Stimulated activated naive CD8-positive, alpha-beta T cell treated with anti-CD3 and anti-CD28 coated beads, Interleukin-15, Interleukin-2, amounts not matched to agents 100 U/mL and 50 U/mL, for 24 hours (primary cell): ENCODE results near the gene LCA5.
"Not testable (repeated sequence)": the region's sequence is repeated elsewhere in the genome, so short reads cannot be mapped to it uniquely, and the experiment has no call there.

Source experiments
- ATAC-seq: fragments of 150-1000 bp; cut with Tn5 transposase; one replicate; pipeline ENCODE4 v1.10.0; 2021
- DNase-seq: peaks from one replicate; pipeline ENCODE4 v3.0.0; 2021

The LCA5 gene

DNA sequence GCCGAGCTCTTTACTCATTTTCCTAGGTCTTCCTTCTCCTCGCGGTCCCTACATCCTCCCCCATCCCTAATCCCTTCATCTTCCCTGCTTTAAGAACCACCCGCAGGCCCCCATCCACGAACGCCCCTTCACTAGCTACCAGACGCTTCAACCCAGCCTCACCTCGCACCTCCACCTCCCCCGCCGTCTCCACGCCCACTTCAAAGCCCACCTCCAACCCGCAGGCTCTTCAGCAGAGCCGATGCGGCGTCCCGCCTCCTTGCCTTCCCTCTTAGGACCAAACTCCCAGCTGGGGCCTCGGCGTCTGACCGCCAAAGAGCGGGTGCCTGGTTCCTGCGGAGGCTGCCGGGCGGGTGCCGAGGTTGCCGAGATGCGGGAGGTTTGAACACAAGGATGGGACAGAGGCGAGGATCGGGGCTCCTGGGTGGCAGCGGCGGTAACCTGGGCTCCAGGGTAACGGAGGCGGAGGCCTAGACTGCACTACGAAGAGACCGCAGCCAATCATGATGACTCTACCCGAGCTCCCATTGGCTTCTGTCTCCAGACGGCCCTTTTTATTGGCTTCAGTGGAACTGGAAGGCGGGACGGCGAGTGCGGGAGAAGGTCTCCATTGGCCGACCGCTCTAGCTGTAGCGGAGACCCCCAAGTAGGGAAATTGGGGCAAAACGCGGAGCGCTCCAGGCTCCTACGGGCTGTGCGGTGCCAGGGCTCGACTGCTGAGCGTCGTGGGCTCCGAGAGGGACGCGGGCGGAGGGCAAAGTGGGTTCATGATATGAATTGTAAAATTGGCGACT lies at the start of gene LCA5:
Gene LCA5, minus strand, starts transcription at position 477 of the 794 bp plus-strand sequence. CDS start 18,536 bp downstream, outside the sequence.
- peak; percentile 80 for DNase-seq
- peak; percentile 99 for ATAC-seq

DNA sequence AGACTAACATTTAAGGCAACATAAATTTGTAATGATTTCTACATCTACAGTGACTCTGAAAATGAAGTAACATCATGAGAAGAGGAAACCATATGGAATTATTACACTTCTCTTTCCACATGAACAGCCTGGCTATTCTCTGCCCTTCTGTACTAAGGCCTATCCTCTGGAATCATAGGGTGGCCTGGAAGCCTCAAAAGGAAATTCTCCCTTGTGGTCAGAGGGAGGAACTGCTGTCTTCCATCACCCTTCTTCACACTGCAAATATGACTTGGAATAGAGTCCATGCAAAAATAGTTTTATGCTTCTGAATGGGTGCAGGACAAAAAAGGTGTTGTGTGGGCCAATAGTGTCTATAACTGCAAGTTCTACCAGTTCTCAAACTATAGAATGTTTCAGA lies 49.3 kb upstream of the LCA5 start:
- ATAC-seq (no peak), DNase-seq (no peak)

DNA sequence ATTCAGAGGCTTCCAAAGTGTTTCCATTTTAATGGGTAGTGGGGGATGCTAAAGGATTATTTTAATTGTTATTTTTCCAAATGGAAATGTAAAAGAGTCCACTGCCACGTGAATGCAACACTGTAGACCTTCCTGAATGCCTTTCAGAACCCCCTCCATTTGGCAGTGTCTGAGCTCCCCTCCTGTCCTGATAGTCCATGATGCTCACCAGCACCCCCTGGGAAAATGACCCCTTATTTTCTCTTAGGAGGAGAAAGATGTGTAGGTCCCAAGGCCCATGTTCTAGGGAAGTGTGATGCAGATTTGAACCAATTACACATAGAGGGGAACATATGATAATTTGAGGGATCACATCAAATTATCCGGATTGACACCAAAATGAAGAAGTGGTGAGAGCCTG lies 47.1 kb upstream of the LCA5 start:
- ATAC-seq (no peak), DNase-seq (no peak)

DNA sequence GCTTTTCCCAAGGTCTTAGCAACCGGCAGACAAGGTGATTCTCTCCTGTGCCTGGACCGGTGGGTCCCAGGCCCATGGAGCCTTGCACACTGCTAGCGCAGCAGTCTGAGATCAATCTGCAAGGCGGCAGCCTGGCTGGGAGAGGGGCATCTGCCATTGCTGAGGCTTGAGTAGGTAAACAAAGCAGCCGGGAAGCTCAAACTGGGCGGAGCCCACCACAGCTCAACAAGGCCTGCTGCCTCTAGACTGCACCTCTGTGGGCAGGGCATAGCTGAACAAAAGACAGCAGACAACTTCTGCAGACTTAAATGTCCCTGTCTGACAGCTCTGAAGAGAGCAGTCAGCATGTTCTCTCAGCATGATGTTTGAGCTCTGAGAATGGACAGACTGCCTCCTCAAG lies 40.7 kb upstream of the LCA5 start:
- ATAC-seq, DNase-seq: not testable (repeated sequence)

DNA sequence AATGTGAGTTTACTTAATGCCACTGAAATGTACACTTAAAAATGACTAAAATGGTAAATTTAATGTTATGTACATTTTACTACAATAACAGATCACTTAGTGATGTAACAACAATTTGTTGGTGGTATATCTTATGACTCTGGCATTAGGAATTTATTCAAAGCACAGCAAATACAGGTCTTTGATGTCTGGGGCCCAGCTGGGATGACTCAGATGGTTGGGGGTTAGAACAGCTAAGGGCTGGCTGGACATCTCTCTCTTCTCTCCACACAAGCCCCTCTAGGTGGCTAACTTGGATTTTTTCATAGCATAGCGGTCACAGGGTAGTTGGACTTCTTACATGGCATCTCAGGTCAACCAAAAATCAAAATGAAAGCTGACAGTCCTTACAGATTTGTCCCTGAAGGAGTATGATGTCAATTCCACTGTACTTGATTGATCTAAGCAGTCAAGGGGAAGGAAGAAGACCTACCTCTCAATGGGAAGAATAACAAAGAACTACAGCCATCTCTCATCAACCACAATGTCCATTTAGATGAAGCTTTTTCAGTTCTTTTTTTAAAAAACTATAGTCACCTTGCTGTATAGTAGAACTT lies 37.5 kb upstream of the LCA5 start:
- no peak for ATAC-seq
- DNase-seq, result no peak

DNA sequence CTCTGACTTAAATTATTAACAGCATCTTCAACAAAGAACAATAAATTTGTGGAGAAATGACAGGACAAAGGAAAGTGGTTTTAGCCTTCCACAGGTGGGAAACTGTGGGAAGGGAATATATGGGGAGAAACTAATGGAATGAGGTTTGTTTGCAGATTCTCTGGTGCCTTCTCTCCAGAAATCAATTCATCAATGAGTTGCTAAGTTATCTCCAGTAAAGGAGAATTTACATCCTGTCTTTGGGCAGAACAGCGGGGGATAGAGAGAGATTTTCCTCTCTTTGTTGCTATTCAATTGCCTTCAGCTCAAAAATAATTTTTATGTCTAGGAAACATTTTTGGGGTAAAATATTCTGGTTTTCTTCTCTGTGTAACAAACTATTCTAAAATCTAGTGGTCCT lies 36.9 kb upstream of the LCA5 start:
- ATAC-seq, result no peak
- DNase-seq, result no peak

DNA sequence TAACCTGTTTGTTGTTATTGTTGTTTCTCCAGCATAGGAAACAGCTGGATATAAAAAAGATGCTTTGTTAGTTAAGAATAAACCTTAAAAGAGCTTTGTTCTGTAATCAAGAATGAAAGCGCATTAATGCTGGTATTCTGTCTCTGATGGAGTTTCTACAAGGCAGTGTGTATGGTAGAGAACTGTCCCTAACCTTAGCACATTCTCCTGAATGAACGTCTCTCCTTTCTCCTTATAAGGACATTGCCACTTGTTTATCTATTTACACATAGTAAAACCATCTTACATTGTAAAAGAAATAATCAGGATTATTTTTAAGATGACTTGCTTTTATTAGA lies 33.8 kb upstream of the LCA5 start:
- DNase-seq, result no peak
- no peak for ATAC-seq

DNA sequence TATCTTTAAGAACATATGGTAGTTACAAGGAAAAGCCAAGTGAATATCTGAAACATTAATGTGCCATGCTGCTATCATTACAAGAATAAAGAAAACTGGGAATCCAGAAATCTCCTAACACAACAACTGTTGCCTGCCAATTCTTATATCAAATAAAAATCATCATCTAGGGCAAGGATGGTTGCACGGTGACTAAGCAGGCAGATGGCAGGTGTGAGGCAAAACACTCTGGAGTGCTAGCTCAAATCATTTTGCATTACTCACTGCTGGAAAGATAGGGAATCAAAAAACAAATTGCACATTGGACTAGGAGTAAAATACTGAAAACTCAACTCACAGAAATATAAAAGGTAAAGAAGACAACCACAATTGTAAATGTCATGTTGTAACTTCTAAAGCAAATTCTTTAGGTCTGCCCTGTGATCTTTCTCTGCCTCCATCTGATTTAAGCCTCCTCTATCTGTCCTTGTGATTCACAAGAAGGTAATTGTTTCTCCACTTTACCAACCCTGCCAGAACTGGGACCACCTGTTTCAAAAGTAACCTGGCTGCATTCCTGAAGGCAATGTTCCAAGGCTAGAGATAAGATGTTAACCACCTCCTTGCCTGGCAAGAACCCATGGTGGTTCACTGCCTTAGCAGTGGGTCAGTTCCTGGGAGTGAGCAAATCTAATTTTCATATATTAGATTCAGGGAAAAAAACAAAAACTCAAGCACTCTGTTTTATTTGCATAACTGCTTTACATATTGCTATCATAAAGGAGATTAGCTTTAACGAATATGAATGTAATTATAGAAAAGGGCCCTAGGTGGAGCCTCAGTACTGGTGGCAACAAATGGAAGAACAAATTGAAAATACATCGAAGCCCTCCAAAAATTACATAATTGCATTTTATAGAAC lies 33.1 kb upstream of the LCA5 start:
- DNase-seq, result no peak
- no peak for ATAC-seq

DNA sequence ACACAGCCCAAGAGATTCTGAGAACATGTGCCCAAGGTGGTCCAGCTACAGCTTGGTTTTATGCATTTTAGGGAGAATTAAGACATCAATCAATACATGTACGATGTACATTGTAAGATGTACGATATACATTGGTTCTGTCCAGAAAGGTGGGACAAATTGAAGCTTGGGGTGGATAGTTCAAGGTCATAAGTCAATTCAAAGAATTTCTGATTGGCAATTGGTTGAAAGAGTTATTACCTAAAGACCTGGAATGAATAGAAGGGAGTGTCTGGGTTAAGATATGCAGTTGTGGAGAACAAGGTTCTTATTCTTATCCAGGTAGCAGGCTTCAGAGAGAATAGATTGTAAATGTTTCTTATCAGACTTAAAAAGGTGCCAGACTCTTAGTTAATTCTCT lies 31.8 kb upstream of the LCA5 start:
- ATAC-seq, result no peak
- DNase-seq, result no peak

DNA sequence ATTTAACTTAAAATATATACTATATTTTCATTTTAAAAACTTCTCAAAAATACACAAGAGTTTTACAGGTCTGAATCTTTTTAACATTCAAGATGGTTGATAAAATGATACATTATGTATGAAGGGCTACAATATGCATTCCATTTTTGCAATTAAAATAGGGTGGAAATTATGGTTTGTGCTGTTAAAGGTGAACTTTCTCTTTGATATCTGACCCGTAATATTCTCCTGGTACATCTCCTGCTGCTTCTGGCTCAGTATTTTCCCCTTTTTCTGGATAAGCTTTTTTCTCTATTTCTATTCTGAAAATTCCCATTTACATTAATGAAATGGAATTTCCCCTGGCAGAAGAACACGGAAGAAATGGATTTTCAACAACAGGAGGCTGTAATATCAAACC lies 27.4 kb upstream of the LCA5 start:
- ATAC-seq (no peak), DNase-seq (no peak)

DNA sequence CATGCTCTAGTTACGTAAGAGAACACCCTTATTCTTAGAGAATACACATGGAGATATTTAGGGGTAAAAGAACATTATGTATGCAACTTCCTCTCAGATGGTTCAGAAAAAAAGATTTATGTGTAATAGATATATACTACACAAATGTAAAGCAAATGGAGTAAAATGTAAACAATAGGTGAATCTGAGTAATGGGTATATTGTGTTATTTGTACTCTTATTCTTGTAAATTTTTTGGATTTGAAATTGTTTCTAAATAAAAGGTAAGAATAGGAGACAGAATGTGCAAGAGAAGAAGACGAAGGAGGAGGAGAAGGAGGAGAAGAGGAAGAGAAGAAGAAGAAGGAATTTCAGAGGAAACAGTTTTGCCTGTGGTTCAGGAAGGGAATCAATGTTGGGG lies 22.5 kb upstream of the LCA5 start:
- ATAC-seq, result no peak
- DNase-seq, result no peak

DNA sequence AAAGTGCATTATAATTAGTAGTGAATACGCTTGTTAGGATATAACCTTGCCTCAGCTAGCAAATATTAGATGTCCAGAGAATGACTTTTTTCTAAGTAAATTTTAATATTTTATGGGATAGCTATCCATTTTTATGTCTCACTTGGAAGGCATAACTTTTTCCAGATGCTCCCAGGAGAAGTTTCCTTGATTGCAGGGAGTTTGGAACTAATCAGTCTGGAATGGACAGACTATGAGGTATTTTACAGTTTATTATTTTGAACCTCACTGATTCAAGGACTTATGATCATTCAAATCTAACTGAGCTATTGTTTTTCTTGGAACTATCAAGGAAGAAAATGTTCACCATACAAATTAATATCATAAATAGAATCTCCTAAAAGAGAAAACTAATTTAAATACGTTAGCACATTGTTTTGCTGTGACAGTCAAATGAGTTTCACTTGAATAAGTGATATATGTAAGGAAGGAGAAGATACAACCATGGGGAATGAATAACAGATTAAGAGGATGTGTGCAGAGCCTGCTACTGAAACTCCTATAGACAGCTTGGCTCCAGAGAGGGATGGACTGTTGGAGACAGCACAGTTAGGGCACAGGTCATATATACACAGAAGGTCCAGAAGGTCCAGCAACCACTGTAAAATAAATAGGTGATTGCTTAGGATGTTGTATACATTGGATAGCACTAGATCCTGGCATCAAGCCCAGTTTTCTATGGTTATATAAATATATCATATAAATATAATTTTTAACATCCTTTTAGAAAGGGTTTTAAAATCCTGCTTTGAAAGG lies 20.6 kb upstream of the LCA5 start:
- no peak for DNase-seq
- no peak for ATAC-seq

DNA sequence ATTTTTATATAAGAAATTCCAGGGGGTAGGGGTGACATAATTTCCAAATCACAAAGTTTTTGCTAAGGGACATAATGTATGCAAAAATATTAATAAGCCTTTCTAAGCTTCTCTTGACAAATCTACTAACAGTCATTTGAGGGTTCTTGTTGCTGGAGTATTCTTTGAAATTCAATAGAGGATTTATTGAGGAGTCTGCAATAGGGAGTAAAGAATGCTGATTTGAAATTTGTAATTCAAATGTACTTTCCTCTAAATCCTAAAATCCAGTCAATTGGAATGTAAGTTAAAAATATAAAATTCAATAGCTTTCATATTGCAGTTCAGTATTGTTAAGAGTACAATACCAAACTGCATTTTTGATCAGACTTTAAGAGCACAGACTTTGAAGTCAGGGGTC lies 17.1 kb upstream of the LCA5 start:
- no peak for ATAC-seq
- DNase-seq, result no peak

DNA sequence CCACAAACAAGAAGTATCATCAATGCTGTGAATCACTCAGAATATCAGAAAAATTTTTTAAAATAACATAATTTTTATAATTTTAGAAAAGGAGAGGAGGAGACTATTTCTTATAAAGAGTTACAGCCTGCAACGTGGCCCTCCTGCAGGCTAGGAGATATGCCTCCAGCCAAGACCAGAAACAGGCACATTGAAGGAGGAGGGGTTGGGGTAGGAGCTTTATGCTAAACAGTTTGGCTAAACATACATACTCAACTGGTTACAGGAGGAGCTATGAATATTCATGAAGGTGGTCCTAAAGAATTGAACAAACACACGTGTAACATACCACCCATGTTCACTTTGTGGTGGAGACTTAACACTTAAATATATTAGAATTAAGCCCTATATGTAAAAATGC lies 14.2 kb upstream of the LCA5 start:
- ATAC-seq (no peak), DNase-seq (no peak)

DNA sequence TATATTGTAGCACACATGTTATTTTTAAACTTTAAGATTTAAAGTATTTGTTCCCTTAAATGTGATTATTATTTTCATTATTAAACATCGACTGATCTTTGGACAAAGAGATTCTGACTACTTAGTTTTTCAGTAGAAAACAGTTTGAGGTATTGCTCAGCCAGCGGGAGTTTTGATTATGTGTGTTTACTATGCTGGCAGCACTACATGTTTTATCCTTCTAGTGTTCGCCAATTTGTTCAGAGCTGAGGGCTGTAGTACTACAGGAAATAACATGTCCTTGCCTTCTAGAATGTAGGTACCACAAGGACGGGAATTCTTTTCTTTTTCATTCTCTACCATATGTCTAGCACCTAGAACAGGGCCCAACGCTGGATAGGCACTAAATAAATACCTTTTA lies 11.1 kb upstream of the LCA5 start:
- DNase-seq (no peak), ATAC-seq (no peak)

DNA sequence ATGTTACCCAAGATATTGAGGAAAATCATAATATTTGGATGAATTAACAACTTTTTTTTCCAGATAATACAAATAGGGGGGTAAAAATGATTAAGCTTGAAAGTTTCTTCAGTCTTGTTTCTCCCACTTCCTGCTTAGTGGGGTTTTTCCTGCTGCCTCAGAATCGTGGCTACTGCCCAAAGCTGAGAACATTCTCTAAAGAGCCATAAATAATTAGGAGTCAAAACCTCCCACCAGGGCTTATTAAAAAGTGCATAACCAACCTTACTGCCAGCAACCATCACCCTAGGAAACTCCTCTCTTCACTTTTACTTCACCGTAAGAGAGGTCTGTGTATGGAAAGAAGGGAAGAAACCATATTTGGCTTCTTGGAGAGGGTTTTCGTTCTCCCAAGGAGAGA lies 9.0 kb upstream of the LCA5 start:
- no peak for DNase-seq
- ATAC-seq, result no peak

DNA sequence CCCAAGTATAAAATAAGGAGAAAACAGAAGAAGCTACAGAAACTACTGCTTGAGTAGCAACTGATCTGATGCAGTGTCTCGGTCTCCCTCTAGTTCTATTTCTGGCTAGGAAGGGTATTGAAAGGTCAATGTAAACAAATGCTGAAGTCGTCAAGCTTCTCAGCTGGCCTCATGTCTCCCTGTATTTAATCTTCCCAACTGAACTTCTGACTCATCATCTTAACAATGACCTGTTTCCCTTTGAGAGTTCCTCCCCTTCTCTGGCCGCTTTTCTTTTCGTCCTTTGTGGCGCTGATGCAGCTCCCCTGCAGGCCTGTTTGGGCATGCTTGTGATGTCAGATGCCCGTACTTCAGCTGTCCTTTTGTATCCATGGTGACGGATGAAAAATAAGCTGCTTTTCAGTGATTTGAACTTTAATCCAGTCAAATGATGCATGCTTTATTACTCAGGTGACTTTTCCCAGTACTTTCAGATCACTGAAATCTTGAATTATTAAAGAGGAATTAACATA lies 7.8 kb upstream of the LCA5 start:
- DNase-seq, result no peak
- peak; percentile 36 for ATAC-seq

DNA sequence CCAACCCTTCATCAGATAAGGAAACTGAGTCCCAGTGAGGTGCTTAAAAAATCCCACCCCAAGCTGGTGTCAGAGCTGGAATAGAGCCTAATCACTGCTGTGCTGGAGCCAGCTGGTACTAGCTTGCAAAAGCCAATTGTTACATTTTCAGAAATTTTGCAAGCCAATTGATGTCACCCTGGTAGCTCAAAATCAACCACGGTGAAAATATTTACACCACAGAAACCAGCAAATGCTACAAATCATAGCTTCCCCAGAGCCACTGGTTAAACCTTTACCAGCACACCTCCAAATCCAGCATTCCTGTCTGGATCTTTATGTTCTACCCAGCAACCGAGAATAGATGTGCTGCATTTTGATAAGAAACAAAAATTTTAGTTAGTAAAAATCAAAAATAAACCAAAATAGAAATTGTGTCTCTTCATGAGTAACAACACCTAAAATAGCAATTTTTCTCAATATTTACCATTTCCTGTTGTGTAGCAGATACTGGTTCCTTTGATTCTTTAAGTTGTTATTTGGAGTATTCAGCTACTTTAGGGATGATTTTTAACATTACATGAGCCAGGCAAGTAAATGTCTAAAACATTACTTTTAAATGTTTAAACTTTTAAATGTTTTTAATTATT lies 7.2 kb upstream of the LCA5 start:
- DNase-seq (no peak), ATAC-seq (no peak)

DNA sequence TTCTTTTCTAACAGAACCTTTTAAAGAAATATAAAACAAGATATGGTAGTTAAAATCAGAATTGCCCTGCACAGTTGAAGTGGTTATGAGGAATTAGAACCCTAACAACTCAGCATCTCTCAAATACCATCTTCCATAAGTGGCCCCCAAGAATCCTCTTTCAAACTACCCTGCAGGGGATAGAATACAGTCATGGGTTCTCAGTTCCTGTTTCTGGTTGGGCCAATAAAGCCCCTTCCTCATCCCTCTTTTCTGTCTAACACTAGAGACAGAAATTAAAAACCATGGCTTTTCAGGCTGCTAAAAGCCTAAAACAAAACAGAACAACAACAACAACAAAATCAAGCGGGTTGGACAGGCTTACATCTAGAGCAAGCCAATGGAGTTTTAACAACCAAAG lies 6.7 kb upstream of the LCA5 start:
- no peak for ATAC-seq

DNA sequence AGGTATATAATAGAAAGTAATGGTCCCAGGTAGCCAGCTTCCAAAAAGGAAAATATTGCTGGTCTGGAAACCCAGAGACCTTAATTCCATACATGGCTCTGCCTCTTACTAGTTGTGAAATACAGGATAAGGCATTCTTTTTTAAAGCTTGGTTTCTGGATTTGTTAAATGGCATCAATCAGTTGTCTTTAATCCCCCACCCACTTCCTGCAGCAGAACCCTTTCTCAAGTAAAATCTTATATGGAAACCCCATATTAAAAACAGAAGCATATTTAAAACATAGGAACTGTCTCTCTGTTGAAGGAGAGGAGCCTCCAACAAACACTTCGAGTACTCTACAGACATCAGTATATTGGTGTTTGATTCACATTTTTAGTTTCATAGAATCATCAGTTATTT lies 6.2 kb upstream of the LCA5 start:
- DNase-seq, result no peak
- ATAC-seq, result no peak

More for the DNA sequence above, 6.7 kb upstream of the LCA5 start:
- no peak for DNase-seq

DNA sequence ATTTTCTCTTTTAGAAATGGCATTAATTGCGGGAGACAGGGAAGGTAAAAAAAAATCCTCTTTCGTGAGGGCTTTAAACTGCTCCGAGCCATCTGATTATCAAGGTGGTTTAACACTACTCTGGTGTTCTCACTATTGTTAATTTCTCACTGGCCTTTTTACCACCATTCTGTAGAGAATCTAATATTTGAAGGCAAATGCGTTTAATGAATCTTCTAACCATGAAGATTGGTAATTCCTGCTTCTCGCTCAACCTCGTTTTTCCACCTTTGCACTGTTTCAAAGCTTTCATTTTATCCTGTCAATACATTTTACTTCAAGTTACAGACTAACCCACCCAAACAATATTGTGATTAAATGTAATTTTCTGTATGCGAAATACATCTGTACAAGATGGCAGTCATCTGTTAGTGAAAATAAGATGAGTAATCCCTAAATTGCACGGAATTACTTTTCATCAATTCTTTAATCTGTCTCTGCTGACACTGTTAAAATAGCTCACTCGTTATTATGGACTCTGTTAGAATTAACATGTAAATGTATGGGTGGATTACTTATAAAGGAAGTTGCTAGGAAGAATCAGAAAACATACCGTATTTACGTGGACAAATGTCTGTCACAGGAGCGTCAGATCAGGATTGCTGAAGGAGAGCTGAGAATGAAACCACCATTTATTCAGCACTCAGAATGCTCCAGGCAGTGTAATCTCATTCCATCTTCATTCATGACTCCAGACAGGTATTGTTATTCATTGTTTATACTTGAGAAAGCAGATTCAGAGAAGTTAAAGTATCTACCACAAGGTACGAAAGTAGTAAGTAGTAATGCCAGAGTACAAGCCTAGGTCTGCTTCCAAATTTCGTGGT lies 1.1 kb upstream of the LCA5 start:
- no peak for DNase-seq
- no peak for ATAC-seq
